GM19351 (cell line): ENCODE results near the gene DNAJC30.
"Not testable (repeated sequence)": the region's sequence is repeated elsewhere in the genome, so short reads cannot be mapped to it uniquely, and the experiment has no call there.

Experiments
- ATAC-seq: cut with Tn5 transposase; IDR thresholded peaks from one replicate; pipeline ENCODE4 v1.9.1; 2021; ENCODE audit warnings: mild to moderate bottlenecking, moderate library complexity; ENCODE audit not compliant: unreplicated experiment

The DNAJC30 gene

GRCh38 chr7:73683056-73683787, at the start of gene DNAJC30, which contains the start of gene BUD23:
Gene DNAJC30 (minus strand): TSS chr7:73683453. CDS start chr7:73683423, 30 bp downstream.
Gene BUD23 (plus strand): TSS chr7:73683597. CDS start chr7:73683626, 29 bp downstream.
- peak; percentile 90 for ATAC-seq

GRCh38 chr7:73732397-73732796, 49.1 kb upstream of the DNAJC30 start:
- no peak for ATAC-seq

- no peak for ATAC-seq
Measured at GRCh38 chr7:73730485-73730884, 47.2 kb upstream of the DNAJC30 start.

GRCh38 chr7:73728551-73728950, 45.3 kb upstream of the DNAJC30 start:
- ATAC-seq = no peak

- ATAC-seq = no peak
Measured at GRCh38 chr7:73727952-73728351, 44.7 kb upstream of the DNAJC30 start.

- no peak for ATAC-seq
Measured at GRCh38 chr7:73726083-73726466, 42.8 kb upstream of the DNAJC30 start.

GRCh38 chr7:73723813-73724212, 40.6 kb upstream of the DNAJC30 start:
- no peak for ATAC-seq

- ATAC-seq = no peak
Measured at GRCh38 chr7:73722785-73723184, 39.5 kb upstream of the DNAJC30 start.

GRCh38 chr7:73722182-73722581, 38.9 kb upstream of the DNAJC30 start:
- ATAC-seq = not testable (repeated sequence)

- no peak for ATAC-seq
Measured at GRCh38 chr7:73721377-73721817, 38.1 kb upstream of the DNAJC30 start.

- ATAC-seq = not testable (repeated sequence)
Measured at GRCh38 chr7:73720443-73720842, 37.2 kb upstream of the DNAJC30 start.

- peak; percentile 6 for ATAC-seq
Measured at GRCh38 chr7:73719806-73720169, 36.5 kb upstream of the DNAJC30 start.

GRCh38 chr7:73718905-73719805, 35.9 kb upstream of the DNAJC30 start, which contains the start of gene STX1A:
Gene STX1A (minus strand): TSS chr7:73719669. CDS start chr7:73719631, 38 bp downstream.
- ATAC-seq = peak; percentile 73

- no peak for ATAC-seq
Measured at GRCh38 chr7:73718438-73718881, 35.2 kb upstream of the DNAJC30 start.

GRCh38 chr7:73717991-73718405, 34.7 kb upstream of the DNAJC30 start:
- ATAC-seq = no peak

- no peak for ATAC-seq
Measured at GRCh38 chr7:73717025-73717807, 34.0 kb upstream of the DNAJC30 start.

- no peak for ATAC-seq
Measured at GRCh38 chr7:73716318-73716890, 33.2 kb upstream of the DNAJC30 start.

GRCh38 chr7:73715648-73716317, 32.5 kb upstream of the DNAJC30 start:
- ATAC-seq = no peak

GRCh38 chr7:73713319-73713718, 30.1 kb upstream of the DNAJC30 start:
- ATAC-seq = not testable (repeated sequence)

- no peak for ATAC-seq
Measured at GRCh38 chr7:73712773-73713172, 29.5 kb upstream of the DNAJC30 start.
